GM12878 (cell line): ENCODE results near the gene PDCD11. TPM values are rescaled to one million over a fixed set of nuclear protein-coding genes. Genes with fewer than 3 reads are reported as not detected.

ENCODE experiments used
- ATF2 ChIP-seq: IDR thresholded peaks from 2 replicates; pipeline ENCODE4 v1.6.1; 2012; ENCODE audit warnings: low read length, inconsistent platforms
- ATF7 ChIP-seq: fragments of 450-650 bp; IDR thresholded peaks from 2 replicates; pipeline ENCODE4 v1.6.1; 2016; ENCODE audit warnings: low read depth, mild to moderate bottlenecking
- BCL3 ChIP-seq: IDR thresholded peaks from 2 replicates; pipeline ENCODE4 v1.6.1; 2011; ENCODE audit warnings: borderline replicate concordance, low read depth, mild to moderate bottlenecking, moderate library complexity, low read length; ENCODE audit not compliant: insufficient read depth, poor library complexity, severe bottlenecking
- CREB1 ChIP-seq: IDR thresholded peaks from 2 replicates; pipeline ENCODE4 v1.6.1; 2012; ENCODE audit warnings: low read depth, mild to moderate bottlenecking, inconsistent platforms
- EGR1 ChIP-seq, 2 experiments: IDR thresholded peaks; 1 replicate in 1 of 2; 2 replicates in 1 of 2; pipeline ENCODE4 v1.6.1; 2011 to 2012; ENCODE audit warnings: low read depth in 2 of 2, low read length in 2 of 2, borderline replicate concordance in 1 of 2, mild to moderate bottlenecking in 1 of 2, moderate library complexity in 1 of 2
- ELK1 ChIP-seq: IDR thresholded peaks from 2 replicates; pipeline ENCODE4 v1.6.1; 2012; ENCODE audit warnings: low read depth, low read length, improper control_type of control experiment
- HDGF ChIP-seq: fragments of 450-650 bp; IDR thresholded peaks from 2 replicates; pipeline ENCODE4 v1.6.1; 2016; ENCODE audit warnings: antibody characterized with exemption
- HSF1 ChIP-seq: fragments of 150-350 bp; IDR thresholded peaks from 2 replicates; pipeline ENCODE4 v1.6.1; 2014; ENCODE audit warnings: mild to moderate bottlenecking, low read depth, low read length
- IKZF2 ChIP-seq, 2 experiments: fragments of 450-650 bp; IDR thresholded peaks; 2 replicates each; pipeline ENCODE4 v1.6.1; 2017; ENCODE audit warnings: mild to moderate bottlenecking in 2 of 2, moderate library complexity in 2 of 2
- KAT2A ChIP-seq: conservative IDR thresholded peaks from 2 replicates; pipeline ENCODE4 v1.6.1; 2011; ENCODE audit warnings: low read depth, low read length; ENCODE audit not compliant: control insufficient read depth
- LARP7 ChIP-seq: fragments of 450-650 bp; IDR thresholded peaks from 2 replicates; pipeline ENCODE4 v1.6.1; 2017; ENCODE audit warnings: mild to moderate bottlenecking
- MTA2 ChIP-seq: fragments of 450-650 bp; IDR thresholded peaks from 2 replicates; pipeline ENCODE4 v1.6.1; 2016; ENCODE audit warnings: low read depth, mild to moderate bottlenecking, moderate library complexity
- POLR2A ChIP-seq: IDR thresholded peaks from 2 replicates; pipeline ENCODE4 v1.6.1; 2011; ENCODE audit warnings: low read depth, mild to moderate bottlenecking, low read length
- POLR2AphosphoS5 ChIP-seq: IDR thresholded peaks from 2 replicates; pipeline ENCODE4 v1.6.1; 2011; ENCODE audit warnings: mild to moderate bottlenecking, low read length, inconsistent platforms
- PRDM15 ChIP-seq: fragments of 450-650 bp; formaldehyde crosslinking; IDR thresholded peaks from 2 replicates; pipeline ENCODE4 v1.4.0; 2020; ENCODE audit warnings: mild to moderate bottlenecking, moderate library complexity
- RB1 ChIP-seq: fragments of 450-650 bp; formaldehyde crosslinking; IDR thresholded peaks from 2 replicates; pipeline ENCODE4 v1.6.1; 2017; ENCODE audit warnings: mild to moderate bottlenecking, borderline replicate concordance
- SIN3A ChIP-seq: IDR thresholded peaks from 2 replicates; pipeline ENCODE4 v1.6.1; 2012; ENCODE audit warnings: low read depth, low read length, improper control_type of control experiment
- SREBF2 ChIP-seq: IDR thresholded peaks from 2 replicates; pipeline ENCODE4 v1.6.1; 2012; ENCODE audit warnings: mild to moderate bottlenecking, low read length
- TCF12 ChIP-seq: IDR thresholded peaks from 2 replicates; pipeline ENCODE4 v1.6.1; 2011; ENCODE audit warnings: low read depth, mild to moderate bottlenecking, low read length
- ZNF24 ChIP-seq: fragments of 450-650 bp; IDR thresholded peaks from 2 replicates; pipeline ENCODE4 v1.6.1; 2017; ENCODE audit warnings: antibody characterized with exemption, mild to moderate bottlenecking
- ZNF384 ChIP-seq: IDR thresholded peaks from 2 replicates; pipeline ENCODE4 v1.6.1; 2012; ENCODE audit warnings: low read depth, mild to moderate bottlenecking, low read length, improper control_type of control experiment, borderline replicate concordance
- ZNF622 ChIP-seq: fragments of 450-650 bp; IDR thresholded peaks from 2 replicates; pipeline ENCODE4 v1.6.1; 2017; ENCODE audit warnings: mild to moderate bottlenecking, inconsistent platforms
- polyA plus RNA-seq, 11 experiments: library from polyadenylated mRNA; depleted of rRNA in 4 of 11; unstranded in 6 of 11; stranded (reverse) in 5 of 11; fragments of >200 nt; fragmentation: Nextera tagmentation in 4 of 11; fragmentation: Illumina TruSeq in 1 of 11; extraction: Ambion mirVana in 4 of 11; extraction: Trizol in 1 of 11; gene quantifications; 1 replicate in 1 of 11; 2 replicates in 10 of 11; pipeline versions ENCODE4 v1.2.1 to v1.2.3, GENCODE V29; 2011 to 2016; ENCODE audit warnings: inconsistent platforms in 2 of 11, missing spikeins in 2 of 11, low read depth in 1 of 11
- total RNA-seq, 4 experiments: library from RNA; depleted of rRNA in 3 of 4; stranded (reverse); fragments of >200 nt in 3 of 4; fragmentation: Illumina TruSeq in 1 of 4; extraction: Trizol in 1 of 4; gene quantifications; 2 replicates each; pipeline versions ENCODE4 v1.2.1 to v1.2.3, GENCODE V29; 2013 to 2021

PDCD11 gene
- total and polyA plus RNA-seq, 10 of the 15 experiments (the other 5 are each of a cell fraction or from before 2014, with no cell fraction given): 13.9 to 69.7 (median 44.8) TPM

GRCh38 chr10:103451091-103451813 lies 54.8 kb downstream of the PDCD11 start (continued):
- no peak for TF ChIP-seq PRDM15 (CRISPR knock-in tag)
- no peak for TF ChIP-seq ZNF384
- TF ChIP-seq SREBF2: no peak
- TF ChIP-seq KAT2A: no peak
- no peak for TF ChIP-seq ATF7
- no peak for TF ChIP-seq HSF1
- no peak for TF ChIP-seq EGR1 (IDR thresholded peaks at IDR 0.05; ENCODE audit: borderline replicate concordance in 1 of 2, low read depth in 2 of 2, low read length in 2 of 2)
- TF ChIP-seq IKZF2 (IDR thresholded peaks at IDR 0.05): peak in 1 of 2 experiments; percentile 23; a peak in 2 of 4 replicates
- TF ChIP-seq CREB1: no peak
- TF ChIP-seq ATF2: no peak
- 0 out of 2 replicates have a peak, but pooled peaks have one; percentile 15 for TF ChIP-seq HDGF
- TF ChIP-seq ELK1: no peak
- TF ChIP-seq SIN3A: no peak
- TF ChIP-seq LARP7: 0 out of 2 replicates have a peak, but pooled peaks have one; percentile 36
- no peak for TF ChIP-seq POLR2AphosphoS5
- TF ChIP-seq BCL3: no peak
- peak; percentile 48; the same call in 1 of the 2 replicates for TF ChIP-seq POLR2A
- no peak for TF ChIP-seq ZNF622
- no peak for TF ChIP-seq ZNF24
- TF ChIP-seq RB1: no peak
- TF ChIP-seq TCF12: no peak
- TF ChIP-seq MTA2: no peak
